ENCODE results near the gene TAOK3.
"Not testable (repeated sequence)": the region's sequence is repeated elsewhere in the genome, so short reads cannot be mapped to it uniquely, and the experiment has no call there.

TAOK3 gene

GRCh38 chr12:118302053-118302452 lies 70.7 kb downstream of the TAOK3 start:
- no peak for DNase-seq (ENCODE audit: low read depth in 2 of 2, low spot score in 1 of 2)

GRCh38 chr12:118299791-118300460 lies 72.8 kb downstream of the TAOK3 start:
- DNase-seq (ENCODE audit: low read depth in 2 of 2, low spot score in 1 of 2) = no peak

DNA sequence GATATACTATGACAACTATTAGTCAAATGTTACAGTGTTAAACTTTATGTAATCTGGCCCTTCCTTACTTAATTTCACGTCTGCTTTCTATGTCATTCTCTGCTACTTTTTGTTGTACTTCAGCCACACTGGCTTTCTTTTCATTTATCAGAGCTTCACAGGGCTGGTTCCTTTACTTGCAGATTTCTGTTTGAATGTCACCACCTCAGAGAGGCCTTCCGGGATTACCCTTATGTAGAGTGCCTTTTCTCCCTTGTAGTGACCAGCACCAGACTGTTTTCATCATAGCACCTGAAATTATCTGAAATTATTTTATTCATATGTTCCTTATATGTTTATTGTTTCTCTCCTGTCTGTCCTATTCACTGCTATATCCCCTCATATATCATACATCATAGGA lies 75.4 kb downstream of the TAOK3 start:
- no peak for DNase-seq (ENCODE audit: low read depth in 2 of 2, low spot score in 1 of 2)

DNA sequence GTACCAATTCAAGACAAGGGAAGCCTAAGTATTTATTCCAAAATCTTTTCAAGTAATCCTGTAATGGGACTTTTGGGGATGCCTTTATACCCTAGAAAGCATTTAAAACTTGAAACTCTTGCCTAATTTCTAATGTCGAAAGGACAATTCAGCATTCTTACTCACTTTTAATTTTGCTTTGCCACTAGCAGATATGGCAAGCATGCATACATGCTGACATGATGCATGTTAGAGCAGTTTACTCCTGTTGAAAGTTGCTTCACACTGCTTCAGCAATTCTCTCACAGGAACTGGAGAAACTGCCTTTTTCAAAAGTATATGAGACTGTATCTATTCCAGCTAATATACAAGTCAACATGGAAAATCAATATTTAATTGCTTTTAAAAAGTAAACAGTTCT lies 79.9 kb downstream of the TAOK3 start:
- DNase-seq (ENCODE audit: low read depth in 2 of 2, low spot score in 1 of 2) = no peak

- no peak for DNase-seq (ENCODE audit: low read depth in 2 of 2, low spot score in 1 of 2)
Measured at GRCh38 chr12:118290130-118290529, 82.6 kb downstream of the TAOK3 start.

GRCh38 chr12:118288174-118288573 lies 84.5 kb downstream of the TAOK3 start:
- DNase-seq (ENCODE audit: low read depth in 2 of 2, low spot score in 1 of 2) = no peak

DNA sequence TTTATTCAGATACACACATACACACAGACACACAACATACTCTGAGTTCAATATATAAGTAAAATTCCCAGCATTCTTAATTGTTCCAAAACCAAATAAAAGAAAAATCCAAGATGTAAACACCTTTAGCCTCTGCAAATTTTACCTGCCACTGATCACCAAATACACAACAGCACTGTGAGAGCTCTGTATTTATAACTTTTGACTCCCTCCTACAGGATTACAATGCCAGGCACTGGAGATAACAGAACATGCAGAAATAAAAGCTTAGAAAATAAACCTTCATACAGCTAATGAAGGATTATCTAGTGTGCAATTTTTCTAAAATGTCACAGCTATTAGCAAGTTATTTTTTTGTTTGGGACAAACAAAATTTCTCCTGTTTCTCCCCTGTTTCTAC lies 85.0 kb downstream of the TAOK3 start:
- DNase-seq (ENCODE audit: low read depth in 2 of 2, low spot score in 1 of 2) = no peak

- no peak for DNase-seq (ENCODE audit: low read depth in 2 of 2, low spot score in 1 of 2)
Measured at GRCh38 chr12:118282767-118283166, 89.9 kb downstream of the TAOK3 start.

GRCh38 chr12:118278288-118278687 lies 94.4 kb downstream of the TAOK3 start:
- DNase-seq (ENCODE audit: low read depth in 2 of 2, low spot score in 1 of 2) = not testable (repeated sequence)

GRCh38 chr12:118274066-118274465 lies 98.6 kb downstream of the TAOK3 start:
- no peak for DNase-seq (ENCODE audit: low read depth in 2 of 2, low spot score in 1 of 2)

DNA sequence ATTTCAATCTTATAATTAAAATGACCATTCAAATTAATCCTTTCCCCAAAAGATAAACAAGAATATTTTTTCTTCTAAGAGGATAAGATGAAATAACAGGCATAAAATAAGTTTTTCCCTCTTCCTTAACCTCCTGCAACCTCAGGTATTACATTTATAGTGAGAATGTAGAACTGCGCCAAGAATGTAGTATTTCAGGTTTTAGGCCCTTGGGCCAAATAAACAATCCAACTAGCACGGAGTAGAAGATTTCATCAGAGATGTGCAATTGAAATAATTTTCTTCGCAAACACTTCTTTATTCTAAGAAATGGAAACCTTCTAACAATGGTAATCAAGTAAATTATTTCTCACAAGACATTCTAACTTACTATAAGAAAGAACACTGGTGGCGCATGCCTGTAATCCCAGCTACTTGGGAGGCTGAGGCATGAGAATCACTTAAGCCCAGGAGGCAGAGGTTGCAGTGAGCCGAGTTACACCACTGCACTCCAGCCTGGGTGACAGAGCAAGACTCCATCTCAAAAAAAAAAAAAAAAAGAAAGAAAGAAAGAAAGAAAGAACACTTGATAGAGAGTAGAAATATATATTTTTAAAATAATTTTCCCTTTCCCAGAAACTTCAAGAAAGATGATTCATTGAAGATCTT lies 100.8 kb downstream of the TAOK3 start:
- no peak for DNase-seq (ENCODE audit: low read depth in 2 of 2, low spot score in 1 of 2)

GRCh38 chr12:118271183-118271582 lies 101.5 kb downstream of the TAOK3 start:
- DNase-seq (ENCODE audit: low read depth in 2 of 2, low spot score in 1 of 2) = no peak

- no peak for DNase-seq (ENCODE audit: low read depth in 2 of 2, low spot score in 1 of 2)
Measured at GRCh38 chr12:118269806-118270205, 102.9 kb downstream of the TAOK3 start.

DNA sequence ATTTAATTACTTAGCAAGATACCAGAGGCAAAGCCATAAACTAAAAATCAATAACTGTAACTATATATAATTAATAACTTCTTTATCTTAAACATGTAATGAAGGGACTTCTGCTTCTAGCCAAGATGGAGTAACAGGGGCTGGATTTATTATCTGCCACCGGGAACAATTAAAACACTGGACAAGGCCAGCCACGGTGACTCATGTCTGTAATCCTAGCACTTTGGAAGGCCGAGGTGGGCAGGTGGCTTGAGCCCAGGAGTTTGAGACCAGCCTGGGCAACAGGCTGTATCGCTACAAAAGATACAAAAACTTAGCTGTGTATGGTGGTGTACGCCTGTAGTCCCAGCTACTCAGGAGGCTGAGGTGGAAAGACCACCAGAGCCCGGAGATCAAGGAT lies 113.6 kb downstream of the TAOK3 start:
- DNase-seq (ENCODE audit: low read depth in 2 of 2, low spot score in 1 of 2) = no peak

- DNase-seq (ENCODE audit: low read depth in 2 of 2, low spot score in 1 of 2) = no peak
Measured at GRCh38 chr12:118256352-118256751, 116.4 kb downstream of the TAOK3 start.

- DNase-seq (ENCODE audit: low read depth in 2 of 2, low spot score in 1 of 2) = no peak
Measured at GRCh38 chr12:118249547-118249946, 123.2 kb downstream of the TAOK3 start.

DNA sequence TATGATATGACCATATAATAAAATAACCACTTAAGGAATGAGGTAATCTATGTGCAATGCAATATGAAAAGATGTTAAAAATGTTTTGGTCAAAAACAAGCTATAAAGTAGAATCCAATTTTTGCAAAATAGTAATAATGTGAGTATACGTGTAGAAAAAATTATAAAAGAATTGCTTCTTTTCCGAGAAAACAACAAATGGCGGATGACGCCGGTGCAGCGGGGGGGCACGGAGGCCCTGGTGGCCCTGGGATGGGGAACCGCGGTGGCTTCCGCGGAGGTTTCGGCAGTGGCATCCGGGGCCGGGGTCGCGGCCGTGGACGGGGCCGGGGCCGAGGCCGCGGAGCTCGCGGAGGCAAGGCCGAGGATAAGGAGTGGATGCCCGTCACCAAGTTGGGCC lies 126.8 kb downstream of the TAOK3 start:
- DNase-seq (ENCODE audit: low read depth in 2 of 2, low spot score in 1 of 2) = not testable (repeated sequence)

GRCh38 chr12:118238888-118239287 lies 133.8 kb downstream of the TAOK3 start:
- DNase-seq (ENCODE audit: low read depth in 2 of 2, low spot score in 1 of 2) = no peak

DNA sequence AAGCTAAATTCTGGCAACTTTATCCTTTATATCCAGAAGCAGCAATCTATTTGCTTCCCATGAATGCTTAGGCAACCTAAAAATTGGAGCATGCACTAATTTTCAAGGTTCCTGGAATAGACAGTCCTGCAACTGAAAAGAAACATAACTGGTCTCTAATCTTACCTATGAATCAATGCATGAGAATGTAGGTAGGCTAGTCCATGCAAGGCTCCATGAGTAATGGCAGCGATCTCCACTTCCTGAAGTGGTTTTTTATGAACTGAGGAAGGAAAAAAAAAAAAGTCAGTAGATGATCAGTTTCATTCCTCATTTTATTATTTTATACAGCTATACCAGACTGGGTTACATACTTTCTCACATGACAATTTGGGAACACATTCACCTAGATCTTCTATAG lies 134.8 kb downstream of the TAOK3 start:
- no peak for DNase-seq (ENCODE audit: low read depth in 2 of 2, low spot score in 1 of 2)

- no peak for DNase-seq (ENCODE audit: low read depth in 2 of 2, low spot score in 1 of 2)
Measured at GRCh38 chr12:118237052-118237665, 135.5 kb downstream of the TAOK3 start.

- no peak for DNase-seq (ENCODE audit: low read depth in 2 of 2, low spot score in 1 of 2)
Measured at GRCh38 chr12:118220702-118221101, 152.0 kb downstream of the TAOK3 start.

DNA sequence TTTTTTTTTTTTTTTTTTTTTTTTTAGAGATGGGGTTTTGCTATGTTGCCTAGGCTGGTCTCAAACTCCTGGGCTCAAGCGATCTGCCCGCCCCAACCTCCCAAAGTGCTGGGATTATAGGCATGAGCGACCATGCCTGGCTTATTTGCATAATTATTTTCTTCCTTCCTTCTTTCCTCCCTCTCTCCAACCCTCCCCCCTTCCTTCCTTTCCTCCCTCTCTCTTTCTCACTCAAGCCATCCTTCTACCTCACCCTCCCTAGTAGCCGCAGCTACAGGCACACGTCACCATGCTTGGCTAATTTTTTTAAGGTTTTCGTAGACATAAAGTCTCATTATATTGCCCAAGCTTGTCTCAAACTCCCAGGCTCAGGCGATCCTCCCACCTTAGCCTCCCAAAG lies 152.9 kb downstream of the TAOK3 start:
- DNase-seq (ENCODE audit: low read depth in 2 of 2, low spot score in 1 of 2) = no peak

DNA sequence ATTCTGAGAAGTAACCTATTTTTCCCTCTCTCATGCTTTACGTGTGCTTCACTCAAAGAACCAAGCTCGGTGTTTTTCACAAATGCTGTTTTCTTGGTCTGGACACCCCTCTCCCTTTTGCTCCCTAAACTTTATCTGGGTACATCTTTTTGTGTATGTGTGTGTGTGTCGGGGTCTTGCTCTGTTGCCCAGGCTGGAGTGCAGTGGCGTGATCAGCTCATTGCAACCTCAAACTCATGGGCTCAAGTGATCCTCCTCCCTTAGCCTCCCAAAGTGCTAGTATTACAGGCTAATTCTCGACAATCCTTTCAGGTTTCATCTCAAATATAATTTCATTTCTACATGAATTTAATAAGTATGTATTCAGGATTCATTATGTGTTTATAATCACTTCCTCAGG lies 153.6 kb downstream of the TAOK3 start:
- DNase-seq (ENCODE audit: low read depth in 2 of 2, low spot score in 1 of 2) = no peak
